Urothelium cell line (cell line): ENCODE results near the gene SNRPB.

ENCODE experiments used
- DNase-seq: peaks from one replicate; pipeline ENCODE4 v3.0.0; 2011; ENCODE audit warnings: low spot score, mixed read lengths
- FAIRE-seq: peaks from 2 replicates; lab custom pipeline; 2011; peaks lifted over from hg19 to GRCh38; lab: Jason Lieb, UNC

Gene SNRPB

DNA sequence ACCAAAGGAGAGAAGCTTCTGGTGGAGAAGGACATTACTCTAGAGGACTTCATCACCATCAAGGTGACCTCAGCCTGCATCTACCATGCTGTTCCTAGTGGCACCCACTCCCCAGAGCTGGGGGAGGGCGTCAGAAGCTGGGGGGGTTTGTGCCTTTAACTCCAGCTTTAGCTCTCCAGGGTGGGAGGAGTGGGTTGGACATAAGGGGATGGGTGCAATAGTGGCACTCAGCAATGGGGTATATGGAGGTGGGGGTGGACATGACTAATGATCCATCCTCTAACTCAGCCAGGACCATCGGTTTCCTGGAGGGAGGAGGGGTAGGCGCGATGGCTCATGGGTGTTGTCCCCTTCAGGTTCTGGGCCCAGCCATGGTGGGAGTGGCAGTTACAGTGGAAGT is 40.1 kb downstream of the SNRPB start:
- no peak for DNase-seq
- no peak for FAIRE-seq

DNA sequence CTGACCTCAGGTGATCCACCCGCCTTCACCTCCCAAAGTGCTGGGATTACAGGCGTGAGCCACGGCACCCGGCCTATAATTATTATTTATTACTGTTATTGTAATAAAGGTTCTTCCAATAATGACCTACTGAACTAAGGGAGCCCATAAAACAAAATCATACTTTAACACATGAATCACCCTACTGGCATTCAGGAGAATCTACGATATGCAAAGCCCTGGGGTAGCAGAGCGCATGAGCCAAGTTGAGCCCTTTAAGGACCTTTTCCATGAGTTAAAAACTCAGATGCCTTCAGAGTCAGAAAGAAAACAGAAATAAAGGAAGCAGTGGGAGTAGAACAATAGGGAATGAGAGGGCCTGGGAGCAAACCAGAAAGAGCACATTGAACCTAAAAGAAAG is 41.5 kb downstream of the SNRPB start:
- FAIRE-seq (no peak), DNase-seq (no peak)

DNA sequence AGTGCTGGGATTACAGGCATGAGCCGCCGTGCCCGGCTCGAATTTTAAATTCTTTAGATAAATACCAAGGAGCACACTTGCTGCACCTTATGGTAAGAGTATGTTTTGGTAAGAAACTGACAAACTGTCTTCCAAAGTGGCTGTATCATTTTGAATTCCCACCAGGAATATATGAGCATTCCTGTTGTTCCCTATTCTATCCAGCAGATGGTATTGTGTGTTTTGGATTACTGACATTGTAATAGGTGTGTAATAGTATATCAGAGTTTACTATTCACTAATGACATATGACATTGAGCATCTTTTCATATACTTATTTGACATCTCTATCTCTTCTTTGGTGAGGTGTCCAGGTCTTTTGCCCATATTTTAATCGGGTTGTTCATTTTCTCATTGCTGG is 49.3 kb downstream of the SNRPB start:
- DNase-seq (no peak), FAIRE-seq (no peak)

DNA sequence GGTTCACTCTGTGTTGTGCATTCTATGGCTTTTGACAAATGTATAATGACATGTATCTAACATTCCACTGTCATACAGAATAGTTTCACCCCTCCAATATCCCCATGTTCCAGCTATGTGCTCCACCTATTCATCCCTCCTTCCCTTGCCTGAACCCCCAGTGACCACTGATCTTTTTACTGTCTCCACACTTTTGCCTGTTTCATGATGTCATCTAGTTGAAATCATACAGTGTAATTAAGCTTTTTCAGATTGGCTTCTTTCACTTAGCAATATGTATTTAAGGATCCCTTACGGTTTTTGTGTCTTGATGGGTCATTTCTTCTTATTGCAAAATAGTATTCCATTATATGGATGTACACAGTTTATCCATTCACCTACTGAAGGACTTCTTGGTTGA is 50.1 kb downstream of the SNRPB start:
- FAIRE-seq (no peak), DNase-seq (no peak)

DNA sequence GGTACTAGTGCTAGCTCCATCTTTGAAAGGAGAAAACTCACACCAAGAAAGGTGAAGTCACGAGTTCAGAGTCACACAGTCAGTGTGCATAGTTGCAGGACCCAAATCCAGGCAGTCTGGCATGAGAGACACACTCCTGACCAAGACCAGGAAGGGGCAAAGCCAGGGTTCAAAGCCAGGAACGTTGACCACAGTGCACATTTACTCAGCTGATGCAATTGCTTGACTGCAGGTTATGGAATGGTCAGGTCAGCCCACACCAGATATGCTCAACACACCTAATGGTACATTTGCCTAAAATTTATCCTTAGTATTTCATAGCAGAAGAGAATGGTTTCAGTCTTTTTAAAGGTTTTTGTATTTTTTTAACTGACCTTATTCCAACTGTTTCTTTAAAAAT is 52.2 kb downstream of the SNRPB start:
- no peak for FAIRE-seq
- DNase-seq: no peak

DNA sequence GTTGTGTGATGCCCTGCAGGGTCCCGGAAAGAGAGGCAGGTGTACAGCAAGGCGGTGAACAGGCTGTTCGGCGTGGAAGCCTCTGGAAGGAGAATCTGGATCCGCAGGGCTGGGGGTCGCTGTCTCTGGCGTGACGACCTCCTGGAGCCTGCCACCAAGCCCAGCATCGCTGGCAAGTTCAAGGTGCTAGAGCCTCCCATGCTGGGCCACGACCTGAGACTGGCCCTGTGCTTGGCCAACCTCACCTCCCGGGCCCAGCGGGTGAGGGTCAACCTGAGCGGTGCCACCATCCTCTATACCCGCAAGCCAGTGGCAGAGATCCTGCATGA is 53.4 kb downstream of the SNRPB start:
- DNase-seq (no peak), FAIRE-seq (no peak)

DNA sequence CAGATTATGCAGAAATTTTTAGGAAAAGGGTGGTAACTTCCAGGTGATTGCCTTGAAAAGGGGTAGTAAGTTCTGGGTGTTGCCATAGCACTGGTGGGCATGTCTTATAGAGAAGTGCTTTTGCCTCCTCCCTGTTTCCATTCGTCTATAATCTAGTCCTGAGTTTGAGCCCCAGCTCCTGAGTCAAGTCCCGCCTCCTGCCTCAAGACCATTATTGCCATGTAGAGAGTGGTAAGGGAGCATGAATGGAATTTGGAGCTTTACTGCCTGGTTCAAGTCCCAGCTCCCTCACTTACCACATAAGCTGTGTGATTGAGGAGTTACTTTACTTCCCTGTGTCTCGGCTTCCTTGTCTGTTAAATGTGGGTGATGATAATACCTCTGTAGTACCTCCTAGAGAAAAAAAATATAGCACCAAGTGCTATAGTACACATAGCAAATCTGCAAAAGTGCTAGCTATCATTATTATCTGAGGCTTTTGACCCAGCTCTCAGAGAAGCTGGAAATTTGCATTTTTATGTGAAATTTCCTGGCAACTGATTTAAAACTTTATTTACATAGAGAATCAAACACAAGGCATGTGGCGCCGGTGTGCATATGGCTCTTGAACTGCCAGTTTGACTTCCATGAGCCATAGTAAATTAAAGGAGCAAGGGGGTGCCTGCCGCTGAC is 53.9 kb downstream of the SNRPB start:
- no peak for DNase-seq
- no peak for FAIRE-seq
